ENCODE data around the gene ZNF592. TPM values are rescaled to one million over a fixed set of nuclear protein-coding genes. Genes with fewer than 3 reads are reported as not detected.

ZNF592 gene
- total and polyA plus RNA-seq, 2 of the 13 experiments (the other 11 are each of a cell fraction or from before 2014, with no cell fraction given), result 8.2 to 9.8 TPM

- no peak for TF ChIP-seq THAP8 (CRISPR knock-in tag; IDR thresholded peaks at IDR 0.05; ENCODE audit: borderline replicate concordance)
- peak; percentile 49; the same call in 1 of the 2 replicates for TF ChIP-seq ARNTL (CRISPR knock-in tag; IDR thresholded peaks at IDR 0.05)
- TF ChIP-seq ZNF512 (CRISPR knock-in tag; IDR thresholded peaks at IDR 0.05), result no peak
- TF ChIP-seq ETS1 (CRISPR knock-in tag; IDR thresholded peaks at IDR 0.05), result 0 out of 2 replicates have a peak, but pooled peaks have one; percentile 48
- no peak for TF ChIP-seq ZNF672 (CRISPR knock-in tag; IDR thresholded peaks at IDR 0.05)
- TF ChIP-seq ZNF430 (CRISPR knock-in tag; IDR thresholded peaks at IDR 0.05), result peak; percentile 28; the same call in 1 of the 2 replicates
- TF ChIP-seq ZBTB34 (CRISPR knock-in tag; IDR thresholded peaks at IDR 0.05), result 0 out of 2 replicates have a peak, but pooled peaks have one; percentile 35
- TF ChIP-seq KDM6A (CRISPR knock-in tag; IDR thresholded peaks at IDR 0.05; ENCODE audit: low read depth), result no peak
- no peak for TF ChIP-seq SNAPC5 (CRISPR knock-in tag; IDR thresholded peaks at IDR 0.05; ENCODE audit: borderline replicate concordance)
- TF ChIP-seq FOXC1 (CRISPR knock-in tag; IDR thresholded peaks at IDR 0.05; ENCODE audit: borderline replicate concordance), result 0 out of 2 replicates have a peak, but pooled peaks have one; percentile 18
- TF ChIP-seq RELA (CRISPR knock-in tag; IDR thresholded peaks at IDR 0.05), result 0 out of 2 replicates have a peak, but pooled peaks have one; percentile 64
- TF ChIP-seq NFE2L1 (CRISPR knock-in tag; IDR thresholded peaks at IDR 0.05; ENCODE audit: borderline replicate concordance), result peak; percentile 76; the same call in 1 of the 2 replicates
- TF ChIP-seq KLF13 (CRISPR knock-in tag; IDR thresholded peaks at IDR 0.05), result no peak
- peak; percentile 93 for TF ChIP-seq MXD4 (CRISPR knock-in tag; IDR thresholded peaks at IDR 0.05)
- peak; percentile 90 for TF ChIP-seq POGZ (CRISPR knock-in tag; IDR thresholded peaks at IDR 0.05)
- peak; percentile 72; the same call in 1 of the 2 replicates for TF ChIP-seq HES4 (CRISPR knock-in tag; IDR thresholded peaks at IDR 0.05; ENCODE audit: borderline replicate concordance)
- TF ChIP-seq ZNF784 (CRISPR knock-in tag; IDR thresholded peaks at IDR 0.05; ENCODE audit: borderline replicate concordance), result peak; percentile 84
- TF ChIP-seq NFYC (CRISPR knock-in tag; IDR thresholded peaks at IDR 0.05), result peak; percentile 75
- no peak for TF ChIP-seq ZNF512B (CRISPR knock-in tag; IDR thresholded peaks at IDR 0.05; ENCODE audit: borderline replicate concordance)
- peak; percentile 92 for TF ChIP-seq PHF8 (CRISPR knock-in tag; IDR thresholded peaks at IDR 0.05)
Observed at GRCh38 chr15:84716036-84716732, 32.2 kb upstream of the ZNF592 start, which contains the start of gene SEC11A (continued).
